ENCODE measurements around the gene DEDD2.
A peak's percentile ranks its signal among the peaks of the same experiment; 100 is the strongest.

The DEDD2 gene

DNA sequence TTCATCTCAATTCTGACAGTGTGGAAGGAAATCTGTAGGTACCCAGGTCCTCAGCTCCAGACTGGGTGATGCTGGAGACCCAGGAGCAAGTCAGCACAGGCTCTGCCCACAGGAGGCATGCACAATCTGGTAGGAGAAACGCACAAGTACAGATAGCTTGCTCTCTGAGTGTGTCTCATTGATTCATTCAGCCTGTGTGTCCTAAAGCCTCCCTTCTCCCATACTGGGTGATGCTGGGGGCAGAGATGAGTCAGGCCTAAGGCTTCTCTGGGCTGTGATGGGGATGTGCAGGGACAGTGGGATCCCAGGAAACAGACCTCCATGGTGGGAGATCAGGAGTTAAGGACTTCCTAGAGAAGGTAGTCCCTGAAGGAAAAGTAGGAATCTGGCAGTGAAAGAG, 9.4 kb upstream of the DEDD2 start:
- DNase-seq: no peak

DNA sequence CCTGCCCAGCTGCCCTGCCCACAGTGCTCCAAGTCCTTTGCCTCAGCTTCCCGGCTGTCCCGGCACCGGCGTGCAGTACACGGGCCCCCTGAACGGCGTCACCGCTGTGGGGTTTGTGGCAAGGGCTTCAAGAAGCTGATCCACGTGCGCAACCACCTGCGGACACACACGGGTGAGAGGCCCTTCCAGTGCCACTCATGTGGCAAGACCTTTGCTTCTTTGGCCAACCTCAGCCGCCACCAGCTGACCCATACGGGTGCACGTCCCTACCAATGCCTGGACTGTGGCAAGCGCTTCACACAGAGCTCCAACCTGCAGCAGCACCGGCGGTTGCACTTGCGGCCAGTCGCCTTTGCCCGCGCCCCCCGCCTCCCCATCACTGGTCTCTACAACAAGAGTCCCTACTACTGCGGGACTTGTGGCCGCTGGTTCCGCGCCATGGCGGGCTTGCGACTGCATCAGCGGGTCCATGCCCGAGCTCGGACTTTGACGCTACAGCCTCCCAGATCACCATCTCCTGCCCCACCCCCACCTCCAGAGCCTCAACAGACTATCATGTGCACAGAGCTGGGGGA, 8.3 kb upstream of the DEDD2 start:
- DNase-seq: no peak

DNA sequence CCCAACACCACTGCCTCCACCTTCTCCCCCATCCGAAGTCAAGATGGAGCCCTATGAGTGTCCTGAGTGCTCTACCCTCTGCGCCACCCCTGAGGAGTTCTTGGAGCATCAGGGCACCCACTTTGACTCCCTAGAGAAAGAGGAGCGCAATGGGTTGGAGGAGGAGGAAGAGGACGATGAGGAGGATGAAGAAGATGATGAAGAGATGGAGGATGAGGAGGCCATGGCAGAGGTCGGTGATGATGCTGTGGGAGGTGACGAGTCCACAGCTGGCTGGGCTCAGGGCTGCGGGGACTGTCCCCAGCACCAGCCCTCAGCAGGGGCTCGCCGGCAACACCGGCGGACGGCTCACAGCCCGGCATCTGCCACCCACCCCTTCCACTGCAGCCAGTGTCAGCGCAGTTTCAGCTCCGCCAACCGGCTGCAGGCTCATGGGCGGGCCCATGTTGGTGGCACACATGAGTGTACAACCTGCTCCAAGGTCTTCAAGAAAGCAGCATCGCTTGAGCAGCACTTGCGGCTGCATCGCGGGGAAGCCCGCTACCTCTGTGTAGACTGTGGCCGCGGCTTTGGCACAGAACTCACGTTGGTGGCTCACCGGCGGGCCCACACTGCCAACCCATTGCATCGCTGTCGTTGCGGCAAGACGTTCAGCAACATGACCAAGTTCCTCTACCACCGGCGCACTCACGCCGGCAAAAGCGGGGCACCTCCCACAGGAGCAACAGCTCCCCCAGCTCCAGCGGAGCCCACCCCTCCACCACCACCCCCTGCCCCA, 7.7 kb upstream of the DEDD2 start:
- DNase-seq: no peak

DNA sequence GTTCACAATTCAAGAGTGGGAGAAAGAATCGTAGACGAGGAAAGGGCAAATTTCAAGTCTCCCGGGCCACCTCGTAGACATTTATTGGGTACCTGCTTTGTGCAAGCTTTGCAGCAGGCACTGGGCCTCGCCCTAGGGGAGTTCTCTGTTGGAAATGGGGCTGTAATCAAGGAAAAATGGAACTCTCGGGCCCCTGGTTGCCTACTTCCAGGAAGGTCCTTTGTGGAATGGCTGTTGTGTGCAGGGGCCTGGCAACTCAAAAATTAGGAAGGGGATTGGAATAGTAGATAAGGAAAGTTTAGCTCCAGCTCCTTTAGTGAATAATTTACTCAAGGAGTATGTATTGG, 3.2 kb upstream of the DEDD2 start:
- DNase-seq: no peak

DNA sequence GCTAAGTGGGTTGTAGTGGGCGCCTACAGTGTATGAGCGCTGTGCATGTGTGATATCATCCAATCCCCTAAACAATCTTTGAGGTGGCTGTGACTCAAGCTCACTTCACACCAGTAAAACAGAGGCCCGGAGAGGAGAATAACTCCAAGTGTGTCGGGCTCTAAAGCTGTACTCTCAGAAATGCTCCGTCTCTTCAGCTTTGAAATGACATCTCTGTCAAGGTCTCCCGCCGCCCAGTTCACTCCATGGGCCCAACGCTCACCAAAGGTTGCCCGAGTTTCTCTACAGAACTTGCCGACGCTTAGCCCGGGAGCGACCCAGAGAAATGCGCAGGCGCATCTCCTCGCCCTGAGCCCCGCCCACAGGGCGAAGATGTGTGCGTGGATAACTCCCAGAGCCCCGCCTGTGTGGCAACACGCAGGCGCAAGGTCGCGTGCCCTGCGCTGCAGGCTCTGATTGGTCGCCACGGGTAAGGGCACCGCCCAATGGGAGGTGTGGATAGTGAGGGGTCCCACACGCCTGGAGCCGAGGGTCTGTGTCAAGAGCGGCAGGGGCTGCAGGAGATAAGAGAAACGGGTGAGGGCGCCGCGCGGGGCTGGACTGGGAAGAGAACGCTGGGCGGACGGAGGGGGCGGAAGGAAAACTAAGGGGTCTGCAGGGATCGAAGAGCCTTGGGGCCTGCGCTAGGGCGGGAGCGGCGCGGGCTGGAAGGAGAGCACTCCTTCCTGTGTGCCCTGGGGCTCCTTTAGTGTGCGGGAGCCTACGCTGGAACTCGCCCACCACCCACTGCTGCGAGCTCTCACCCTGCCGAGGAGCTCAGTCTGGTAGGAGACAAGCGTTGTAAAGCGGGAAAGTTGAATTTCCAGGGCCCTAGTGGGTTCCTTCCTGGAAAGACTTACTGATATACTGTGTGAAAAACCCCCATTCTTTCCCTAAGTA, 2.6 kb upstream of the DEDD2 start, which contains the start of gene ZNF526:
Gene ZNF526, plus strand, starts transcription at position 501 of the 939 bp plus-strand sequence. CDS start 4,092 bp downstream, outside the sequence.
- DNase-seq: peak; percentile 98

DNA sequence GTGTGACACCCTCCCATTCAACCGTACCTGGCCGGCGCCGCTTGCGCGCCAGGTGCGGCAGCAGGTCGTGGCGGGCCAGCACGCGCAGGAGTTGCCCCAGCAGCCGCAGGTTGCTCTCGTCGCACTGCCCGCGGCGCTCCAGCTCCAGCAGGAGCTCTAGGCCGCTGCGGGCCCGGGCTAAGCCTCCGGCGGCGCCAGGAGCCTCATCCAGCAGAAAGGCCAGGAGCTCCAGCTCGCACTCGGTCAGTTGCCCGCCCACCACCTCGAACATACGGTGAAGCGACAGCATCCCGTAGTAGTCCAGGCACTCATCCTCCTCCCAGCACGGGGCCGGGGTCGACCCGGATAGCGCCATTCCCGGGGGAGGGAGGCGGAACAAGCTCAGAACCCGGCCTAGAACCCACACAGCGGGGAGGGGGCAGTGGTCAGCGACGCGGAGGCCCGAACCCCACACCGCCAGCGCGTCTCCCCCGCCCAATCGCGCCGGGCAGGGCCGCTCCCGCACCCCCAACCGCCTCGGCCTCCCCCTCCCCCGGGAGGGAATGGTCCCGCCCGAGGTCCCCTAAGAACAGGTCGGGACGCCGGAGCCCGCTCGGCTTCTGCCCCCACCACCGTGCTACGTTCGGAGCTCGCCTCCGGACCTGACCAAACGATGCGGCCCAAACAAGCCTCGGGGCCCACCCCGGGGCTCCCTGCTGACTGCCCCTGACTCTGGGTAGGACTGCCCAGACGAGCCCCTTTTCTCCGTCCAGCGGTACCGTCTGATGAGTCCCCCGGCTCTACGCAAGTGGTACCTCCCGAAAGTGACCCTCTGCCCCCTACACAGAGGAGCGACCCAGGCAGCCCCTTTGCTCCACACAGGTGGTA, 591 bp downstream of the DEDD2 start:
- peak; percentile 40 for DNase-seq

DNA sequence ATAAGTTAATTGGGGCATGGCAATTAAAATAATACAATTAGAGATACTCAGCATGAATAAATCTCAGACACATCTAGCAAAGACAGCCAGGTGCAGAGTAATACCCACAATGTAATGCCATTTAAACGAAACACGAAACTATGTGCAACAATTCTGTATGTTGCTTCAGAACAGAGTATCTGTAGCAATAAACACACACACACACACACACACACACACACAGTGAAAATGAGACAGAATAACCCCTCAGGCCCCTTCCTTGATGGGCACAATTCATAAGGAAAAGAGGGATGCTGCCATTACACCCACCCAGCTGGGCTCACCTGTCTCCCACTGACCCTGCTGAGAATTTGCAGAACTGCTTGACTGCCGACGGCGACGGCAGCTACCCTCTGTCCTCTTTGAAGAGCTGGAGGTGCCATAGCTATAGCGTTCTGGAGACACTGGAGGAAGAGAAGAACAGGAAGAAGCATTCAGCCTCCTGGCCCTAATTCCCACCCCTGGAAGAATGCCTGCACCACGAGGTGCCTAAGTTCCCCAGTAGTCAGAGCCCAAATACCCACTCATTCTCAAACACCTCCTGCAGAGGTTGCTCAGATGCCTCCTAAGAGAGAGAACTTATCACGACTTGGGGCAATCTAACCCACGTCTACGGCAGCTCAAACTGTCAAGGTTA, 2.5 kb downstream of the DEDD2 start:
- no peak for DNase-seq

DNA sequence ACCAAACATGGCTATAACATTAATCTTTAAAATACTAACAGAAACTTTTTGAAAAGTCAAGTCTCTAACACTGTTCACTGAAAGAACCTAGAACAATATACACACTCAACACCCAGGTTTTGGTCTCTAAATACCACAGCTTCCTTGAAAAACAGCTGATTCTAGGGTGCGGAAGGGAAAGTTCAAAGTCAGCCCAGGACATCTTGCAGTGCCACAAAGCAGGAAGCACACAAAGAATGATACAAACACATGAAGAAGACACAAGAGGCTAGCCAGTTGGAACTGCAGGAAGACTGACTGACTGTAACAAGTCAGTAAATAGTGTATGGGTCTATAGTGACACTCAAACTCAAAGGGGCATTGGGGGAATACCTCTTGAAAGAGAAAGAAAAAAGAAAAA, 4.6 kb downstream of the DEDD2 start:
- no peak for DNase-seq

DNA sequence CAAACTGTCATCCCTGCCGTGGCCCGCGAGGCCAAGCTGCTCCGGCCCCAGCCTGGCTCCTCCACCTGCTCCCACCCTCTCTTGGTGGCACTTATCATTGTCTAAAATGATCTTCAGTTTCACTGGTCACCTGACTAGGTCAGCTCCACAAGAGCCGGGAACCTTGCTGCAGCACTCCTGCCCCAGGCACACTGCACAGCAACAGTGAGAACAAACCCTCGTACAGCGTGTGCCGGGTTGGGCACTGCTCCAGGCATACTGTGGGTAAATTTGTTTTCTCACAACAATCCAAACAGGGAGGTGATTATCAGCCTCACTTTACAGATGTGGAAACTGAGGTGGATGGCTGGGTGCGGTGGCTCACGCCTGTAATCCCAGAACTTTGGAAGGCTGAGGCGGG, 8.9 kb downstream of the DEDD2 start:
- DNase-seq: no peak

DNA sequence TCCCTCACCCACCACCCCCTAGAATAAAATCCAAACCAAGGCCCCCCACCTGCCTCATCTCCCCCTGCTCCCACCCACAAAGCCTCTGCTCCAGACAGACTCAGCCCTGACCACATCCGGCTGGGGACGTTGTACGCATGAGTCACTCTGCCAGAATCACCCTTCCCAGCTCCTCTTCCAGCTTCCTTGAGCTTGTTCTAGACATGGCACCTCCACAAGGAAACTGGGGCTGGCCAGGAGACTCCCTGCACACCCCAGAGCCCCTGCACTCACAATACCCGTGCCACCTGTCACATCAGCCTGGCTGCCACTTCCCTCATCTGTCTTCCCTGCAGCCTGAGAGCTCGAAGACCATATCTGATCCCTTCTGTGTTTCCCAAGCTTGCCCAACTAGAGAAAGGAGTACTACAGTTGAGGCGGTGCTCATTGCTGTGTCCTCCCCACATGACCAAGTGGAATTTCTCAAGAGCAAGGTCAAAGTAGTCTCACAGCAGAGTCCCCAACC, 9.7 kb downstream of the DEDD2 start:
- peak; percentile 43 for DNase-seq

DNA sequence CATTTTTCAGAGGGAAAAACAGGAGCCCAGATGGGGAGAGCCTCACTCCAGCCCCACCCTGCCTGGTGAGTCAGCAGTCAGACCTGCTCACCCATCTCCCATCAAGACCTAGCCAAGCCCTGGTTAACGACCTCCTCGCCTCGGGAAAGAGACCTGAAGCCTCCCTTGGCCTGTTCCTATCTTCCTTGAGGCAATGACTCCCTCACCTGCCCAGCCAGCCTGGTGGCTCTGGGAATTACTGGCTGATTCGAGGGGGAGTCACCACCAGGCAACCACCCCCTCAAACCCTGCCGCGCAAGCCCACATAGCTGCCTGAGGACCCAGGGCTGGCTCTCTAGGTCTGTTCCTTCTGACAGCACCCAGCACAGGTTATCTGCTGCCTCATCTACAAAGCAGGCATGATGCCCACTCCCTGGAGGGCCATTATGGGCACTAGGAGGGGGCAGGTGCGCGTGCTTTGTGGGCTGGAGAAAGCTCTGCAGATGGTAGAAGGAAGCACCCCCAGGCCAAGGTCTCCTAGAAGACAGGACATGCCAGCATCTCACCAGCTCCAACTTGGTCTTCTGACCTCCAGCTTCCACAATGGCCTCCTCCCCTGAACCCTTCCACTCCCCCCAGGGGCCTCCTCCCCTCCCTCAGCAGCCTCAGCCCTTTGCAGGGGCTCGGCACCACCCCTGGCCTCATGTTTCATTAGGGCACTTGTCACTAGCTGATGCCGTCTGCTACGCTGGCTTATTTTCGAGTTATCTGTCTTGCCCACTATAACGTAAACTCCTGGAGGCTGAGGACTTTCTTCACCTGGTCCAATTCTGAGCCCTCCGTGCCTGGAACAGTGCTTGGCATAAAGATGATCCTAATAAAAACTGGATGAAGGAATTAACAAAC, 10.4 kb downstream of the DEDD2 start:
- DNase-seq: no peak

DNA sequence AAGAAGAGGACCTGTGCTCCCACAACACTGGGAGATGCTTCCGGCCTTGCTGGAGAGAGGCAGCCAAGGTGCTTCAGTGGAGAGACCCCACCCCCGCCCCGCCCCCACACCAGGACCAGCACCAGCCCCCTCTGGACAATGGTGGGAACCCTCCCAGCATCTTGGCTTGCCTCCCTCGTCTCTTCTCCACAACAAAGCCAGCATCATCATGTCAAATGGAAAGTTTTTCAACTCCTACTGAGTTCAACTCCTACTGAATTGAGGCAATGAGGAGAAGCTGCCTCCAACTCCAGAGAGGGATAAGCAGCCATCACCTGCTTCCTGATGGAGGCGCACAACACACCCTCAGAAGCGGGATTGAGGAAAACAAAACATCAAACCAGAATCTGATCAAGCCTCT, 12.8 kb downstream of the DEDD2 start:
- DNase-seq: no peak

DNA sequence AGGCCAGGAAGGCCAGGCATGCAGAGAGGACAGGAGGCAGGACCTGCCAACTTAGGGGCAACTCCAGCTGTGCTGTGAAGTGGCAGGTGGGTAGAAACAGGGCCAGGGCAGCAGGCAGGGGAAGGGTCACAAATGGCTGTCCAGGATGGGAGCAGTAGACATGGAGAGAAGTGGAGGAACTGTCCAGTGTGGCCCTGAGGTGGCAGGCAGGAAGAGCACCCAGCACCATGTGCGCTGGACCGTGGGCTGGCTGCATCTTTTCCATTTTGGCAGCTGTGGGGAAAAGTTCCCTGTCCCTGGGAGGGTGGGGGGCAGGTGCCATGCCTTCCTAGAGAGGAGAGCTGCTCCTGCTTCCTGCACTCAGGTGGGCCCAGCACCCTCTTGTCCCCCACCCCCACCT, 13.8 kb downstream of the DEDD2 start:
- DNase-seq: no peak

DNA sequence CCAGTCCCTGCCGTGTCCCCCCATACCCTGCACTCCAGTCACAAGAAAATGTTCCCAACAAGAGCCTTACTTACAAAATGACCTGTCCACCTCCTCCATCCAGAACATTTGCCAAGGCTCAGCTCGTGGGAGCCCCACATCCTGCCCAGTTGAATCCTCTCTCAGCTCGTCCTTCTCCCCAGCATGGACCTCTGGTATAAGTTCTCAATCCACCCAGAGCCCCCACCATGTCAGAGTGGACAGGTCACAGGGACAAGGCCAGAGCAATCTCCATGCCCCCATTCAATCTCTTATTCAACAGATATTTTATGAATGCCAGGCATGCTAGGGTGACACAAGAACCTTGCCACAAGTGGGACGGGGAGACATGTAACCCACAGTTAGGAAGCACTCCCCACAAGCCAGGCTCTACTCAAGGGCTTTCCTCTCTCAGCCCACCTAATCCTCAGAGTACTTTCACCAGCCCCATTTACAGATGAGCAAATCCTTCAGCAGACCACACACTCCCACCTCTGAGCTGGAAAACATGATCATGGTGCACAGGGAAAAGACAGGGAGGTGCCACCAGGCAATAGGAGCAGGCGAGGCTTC, 15.1 kb downstream of the DEDD2 start:
- no peak for DNase-seq

DNA sequence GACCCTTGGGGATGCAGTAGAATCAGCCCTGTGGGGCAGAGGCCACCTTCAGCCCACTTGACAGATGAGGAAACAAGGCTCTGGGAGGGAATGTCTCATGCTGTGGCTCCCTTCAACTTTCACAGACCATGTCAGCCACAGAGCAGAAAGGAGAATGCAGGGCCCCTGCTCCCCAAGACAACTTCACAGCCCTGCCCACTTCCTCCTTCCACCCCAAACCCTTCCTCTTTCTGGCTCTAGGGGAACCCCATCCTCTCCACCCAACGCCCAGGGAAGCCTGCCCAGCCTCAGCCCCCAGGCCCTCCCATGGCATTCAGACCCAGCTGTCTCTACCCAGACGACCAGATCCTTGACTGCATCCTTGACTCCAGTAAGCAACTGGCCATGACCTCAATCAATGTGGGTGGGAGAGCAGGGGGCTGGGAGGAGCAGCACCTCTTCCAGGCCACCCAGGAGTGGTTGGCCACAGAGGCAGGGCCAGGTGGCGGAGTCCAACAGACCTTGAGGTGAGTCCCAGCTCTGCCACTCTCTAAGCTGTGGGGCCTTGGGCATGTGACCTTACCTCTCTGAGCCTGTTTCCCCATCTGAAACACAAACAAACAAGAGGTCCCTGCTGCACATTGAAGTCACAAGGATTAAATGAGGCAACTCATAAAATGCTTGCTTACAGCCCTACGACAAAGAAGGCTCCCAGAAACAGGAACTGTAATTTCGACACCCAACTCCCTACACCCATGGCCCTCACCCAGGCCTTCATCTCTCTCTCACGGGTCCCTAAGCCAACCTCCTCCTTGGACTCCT, 15.8 kb downstream of the DEDD2 start:
- DNase-seq: peak; percentile 76

DNA sequence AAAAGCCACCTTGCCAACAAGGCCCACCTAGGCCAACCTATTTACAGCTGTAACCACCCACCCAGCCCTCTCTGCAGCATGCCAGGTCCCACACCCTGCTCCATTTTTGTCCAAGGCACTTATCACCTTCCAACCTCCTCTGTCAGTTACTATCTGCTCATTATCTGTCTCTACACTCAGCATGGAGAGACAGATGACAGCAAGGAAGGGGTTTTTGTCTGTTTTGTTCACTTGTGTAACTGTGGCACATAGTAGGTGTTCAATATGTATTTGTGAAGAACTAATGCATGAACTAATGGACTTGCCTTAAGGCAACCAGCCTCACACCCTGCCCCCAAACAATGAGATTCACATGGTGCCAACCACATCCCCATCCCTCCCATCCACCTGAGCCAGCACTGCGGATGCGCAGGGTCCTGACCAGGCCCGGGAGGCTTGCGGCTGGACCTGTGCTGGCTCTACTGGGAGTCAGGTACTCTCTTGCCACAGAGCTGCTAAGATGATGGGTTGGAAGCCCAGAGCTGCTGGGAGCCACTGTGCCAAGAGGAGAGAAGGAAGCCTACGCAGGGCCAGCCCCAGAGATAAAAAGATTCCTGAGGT, 17.3 kb downstream of the DEDD2 start:
- no peak for DNase-seq

DNA sequence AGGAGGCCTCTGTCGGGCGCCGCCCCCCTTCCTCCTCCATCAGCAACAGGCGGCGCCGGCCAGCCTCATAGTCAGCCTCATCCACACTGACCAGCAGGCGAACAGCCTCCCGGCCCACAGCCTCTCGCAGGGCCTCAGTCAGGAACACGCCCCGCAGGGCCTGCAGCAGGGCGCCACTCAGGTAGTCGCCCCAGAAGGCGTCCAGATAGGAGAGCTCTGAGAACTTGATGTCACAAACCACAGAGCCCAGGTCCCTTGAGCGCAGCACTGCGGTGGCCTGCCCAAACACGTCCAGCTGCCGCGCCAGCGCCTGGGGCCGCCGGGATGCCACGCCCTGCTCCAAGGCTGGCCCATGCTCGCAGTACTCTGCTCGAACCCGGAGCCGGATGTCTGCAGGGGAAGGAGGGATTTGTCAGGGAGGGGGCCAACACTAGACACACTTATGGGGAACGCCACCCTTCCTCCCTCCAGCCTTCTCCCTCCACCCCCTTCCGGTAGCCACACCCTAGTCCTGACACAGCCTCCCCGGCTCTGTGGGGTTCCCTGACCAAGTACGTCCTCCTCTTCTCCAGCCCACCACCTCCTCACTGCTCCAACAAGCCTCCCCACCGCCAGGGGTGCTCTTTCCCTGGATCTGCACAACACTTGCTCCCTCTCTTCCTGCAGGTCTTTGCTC, 17.9 kb downstream of the DEDD2 start:
- peak; percentile 73 for DNase-seq

DNA sequence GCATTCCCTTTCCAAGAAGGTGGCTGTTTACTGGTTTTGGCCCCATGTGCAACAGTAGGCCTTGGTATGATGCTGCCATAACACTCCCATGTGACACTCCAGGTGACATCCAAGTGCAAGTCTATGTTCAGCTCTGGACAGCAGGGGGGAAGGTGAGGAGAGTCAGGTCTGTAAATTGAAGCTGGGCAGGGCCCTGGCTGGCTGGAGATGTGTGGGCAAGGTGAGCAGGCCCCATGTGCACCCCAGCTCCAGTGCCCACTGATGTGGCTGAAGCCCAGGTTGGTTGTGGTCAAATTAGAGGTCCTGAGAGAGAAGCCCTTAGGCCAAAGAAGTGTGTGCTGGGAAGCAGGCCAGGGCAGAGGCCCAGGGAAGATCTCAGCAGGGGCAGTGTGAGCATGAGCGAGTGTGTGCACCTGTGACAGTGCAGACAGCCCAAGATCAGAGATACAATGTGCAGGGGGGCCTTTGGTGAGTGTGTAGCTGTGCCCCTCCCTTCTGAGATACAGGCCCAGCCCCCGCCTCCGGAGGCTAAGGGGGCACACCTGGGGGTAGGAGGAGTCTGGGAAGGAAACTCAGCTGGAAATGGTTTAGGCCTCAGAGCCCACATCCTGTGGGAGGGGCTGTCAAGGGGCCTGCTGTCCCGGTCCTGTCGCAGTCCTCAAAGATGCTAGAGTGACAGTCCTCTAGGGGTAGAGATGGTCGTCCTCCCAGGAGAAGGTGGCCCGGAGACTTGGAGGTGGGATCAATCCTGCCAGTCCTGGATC, 18.6 kb downstream of the DEDD2 start:
- peak; percentile 86 for DNase-seq

Measured in CD4-positive, alpha-beta T cell treated with Interleukin-10 for 1 hour (primary cell).